GM21786 (cell line): Measurements from ENCODE around the gene LCN2.
A peak's percentile ranks its signal among the peaks of the same experiment; 100 is the strongest.

Experiments
- ATAC-seq: cut with Tn5 transposase; IDR thresholded peaks from one replicate; pipeline ENCODE4 v1.9.1; 2021; ENCODE audit not compliant: unreplicated experiment

LCN2 gene

GRCh38 chr9:128190516-128191405 is 41.5 kb downstream of the LCN2 start:
- ATAC-seq = peak; percentile 14

GRCh38 chr9:128191406-128192046 is 42.3 kb downstream of the LCN2 start, which contains the start of gene CIZ1:
CIZ1 (minus strand) TSS chr9:128191572; CDS start chr9:128190857, 715 bp downstream.
- ATAC-seq = peak; percentile 62

DNA sequence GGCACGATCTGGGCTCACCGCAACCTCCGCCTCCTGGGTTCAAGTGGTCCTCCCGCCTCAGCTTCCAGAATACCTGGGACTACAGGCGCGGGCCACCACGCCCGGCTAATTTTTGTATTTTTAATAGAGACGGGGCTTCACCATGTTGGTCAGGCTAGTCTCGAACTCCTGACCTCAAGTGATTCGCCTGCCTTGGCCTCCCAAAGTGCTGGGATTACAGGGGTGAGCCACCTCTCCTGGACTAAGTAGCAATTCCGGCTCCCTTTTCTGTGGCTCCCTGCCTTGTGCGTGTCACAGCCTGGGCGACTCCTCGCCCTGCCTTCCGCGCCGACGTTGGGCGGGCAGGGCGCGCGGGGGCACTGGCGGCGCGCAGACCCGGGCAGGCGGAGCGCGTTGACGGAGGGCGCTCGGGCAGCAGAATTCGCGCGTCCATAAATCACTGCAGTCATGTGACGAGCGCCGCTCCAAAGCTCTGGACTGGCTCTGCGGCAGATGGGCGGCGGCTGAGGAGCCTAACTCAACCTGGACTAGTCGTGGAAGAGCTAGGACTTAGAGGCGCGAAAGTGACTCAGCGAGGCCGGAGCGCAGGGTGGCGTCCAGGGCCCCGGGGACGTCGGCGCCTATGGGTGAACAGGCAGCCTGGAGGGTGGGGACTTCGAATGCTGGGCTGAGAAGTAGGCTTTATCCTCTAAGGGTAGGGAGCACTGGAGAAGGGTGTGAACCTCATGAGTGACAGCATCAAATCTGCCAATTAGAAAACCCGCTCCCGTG is 43.5 kb downstream of the LCN2 start:
- ATAC-seq = peak; percentile 63

DNA sequence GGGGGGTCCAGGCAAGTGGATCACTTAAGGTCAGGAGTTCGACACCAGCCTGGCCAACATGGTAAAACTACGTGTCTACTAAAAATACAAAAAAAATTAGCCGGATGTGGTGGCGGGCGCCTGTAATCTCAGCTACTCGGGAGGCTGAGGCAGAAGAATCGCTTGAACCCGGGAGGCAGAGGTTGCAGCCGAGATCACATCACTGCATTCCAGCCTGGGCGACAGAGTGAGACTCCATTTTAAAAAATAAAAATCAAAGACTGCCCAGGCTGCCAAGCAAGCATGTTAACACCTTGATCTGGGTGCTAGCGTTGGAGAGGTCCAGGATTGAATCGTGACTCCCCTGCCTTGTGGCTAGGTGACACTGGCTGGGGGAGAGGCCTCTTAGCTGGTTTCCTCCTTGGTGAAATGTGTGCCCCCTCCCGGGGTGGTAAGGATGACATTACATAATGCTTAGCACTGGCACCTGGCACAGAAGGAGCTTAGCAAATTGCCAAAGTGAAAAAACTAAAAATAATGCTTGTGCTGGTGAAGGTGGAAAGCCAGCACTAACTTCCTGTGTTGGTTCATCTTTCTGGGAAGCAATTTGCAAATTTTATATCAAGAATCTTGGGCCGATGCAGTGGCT is 44.3 kb downstream of the LCN2 start:
- ATAC-seq = no peak

DNA sequence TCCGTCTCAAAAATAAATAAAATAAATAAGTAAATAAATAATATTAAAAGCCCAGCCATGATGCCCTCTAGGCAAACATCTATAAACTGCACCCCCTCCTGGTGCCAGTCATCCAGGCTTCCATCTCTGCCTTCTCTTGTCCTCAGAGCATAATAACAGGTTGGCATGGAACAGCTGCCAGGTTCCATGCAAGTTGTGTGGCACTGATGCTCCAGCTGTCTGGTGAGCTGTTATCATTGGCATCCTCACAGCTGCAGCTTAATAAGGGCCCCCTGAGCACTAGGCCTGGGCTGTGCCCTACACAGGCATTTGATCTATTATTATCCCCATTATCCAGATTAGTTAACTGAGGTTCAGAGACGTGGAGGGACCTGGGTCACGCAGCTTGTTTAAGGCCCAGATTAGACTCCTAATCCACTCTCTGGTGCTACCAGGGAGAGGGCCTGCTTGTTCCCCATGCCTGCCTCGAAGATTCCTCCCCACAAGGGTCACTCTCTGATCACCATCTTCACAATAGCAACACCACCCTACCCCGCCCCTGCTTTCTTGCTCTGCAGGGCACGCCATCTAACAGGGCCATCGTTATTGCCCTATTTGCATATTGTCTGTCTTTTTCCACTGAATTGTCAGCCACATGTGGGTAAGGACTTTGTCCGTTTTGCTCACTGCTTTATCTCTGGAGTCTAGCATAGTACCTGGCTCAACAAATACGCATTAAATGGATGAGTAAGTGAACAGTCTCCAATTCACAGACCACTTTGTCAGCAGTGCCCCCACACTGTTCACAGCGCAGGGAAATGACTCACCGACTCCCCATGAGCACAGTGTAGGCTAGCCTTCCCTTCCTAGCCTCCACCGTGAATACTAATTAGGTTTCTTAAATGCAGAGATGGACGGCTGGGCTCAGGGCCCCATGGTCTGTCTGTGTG is 52.5 kb downstream of the LCN2 start:
- ATAC-seq = no peak

DNA sequence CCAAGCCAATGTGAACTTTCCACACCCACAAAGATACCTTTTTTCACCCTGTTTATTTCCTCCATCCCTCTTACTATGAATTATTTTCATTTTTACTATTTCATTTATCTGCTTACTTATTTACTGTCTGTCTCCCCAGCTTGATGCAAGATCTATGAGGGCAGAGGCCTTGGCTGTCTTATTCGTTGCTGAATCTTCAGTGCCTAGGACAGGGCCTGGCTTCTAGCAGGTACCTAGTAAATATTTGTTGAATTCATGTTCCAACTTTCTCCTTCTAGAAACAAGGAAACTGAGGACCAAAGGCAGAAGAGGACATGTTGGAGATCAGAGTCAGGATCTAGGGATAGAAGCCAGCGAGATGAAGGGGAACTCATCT is 53.4 kb downstream of the LCN2 start:
- ATAC-seq = no peak
